Sigmoid colon (tissue), 7 donors: ENCODE results near the gene MIB1. TPM values are rescaled to one million over a fixed set of nuclear protein-coding genes. Genes with fewer than 3 reads are reported as not detected.

ENCODE experiments used
- DNase-seq: peaks from one replicate; pipeline ENCODE4 v3.0.0-alpha.2; 2019
- H3K27ac ChIP-seq, 4 donors: fragments of 200-600 bp; sonication (generic); one replicate each; pipeline ENCODE4 v1.5.1; 2016 to 2019; ENCODE audit warnings: mild to moderate bottlenecking in 1 of 4
- H3K27me3 ChIP-seq, 3 donors: fragments of 200-600 bp; sonication (generic); one replicate each; pipeline ENCODE4 v1.5.1; 2019; ENCODE audit warnings: mild to moderate bottlenecking in 1 of 3
- H3K36me3 ChIP-seq, 4 donors: fragments of 200-600 bp; sonication (generic); one replicate each; pipeline ENCODE4 v1.5.1; 2016 to 2019
- H3K4me1 ChIP-seq, 4 donors: fragments of 200-600 bp; sonication (generic); one replicate each; pipeline ENCODE4 v1.5.1; 2017 to 2019
- H3K4me3 ChIP-seq, 4 donors: fragments of 200-600 bp; sonication (generic); one replicate each; pipeline ENCODE4 v1.5.1; 2017 to 2019; ENCODE audit warnings: mild to moderate bottlenecking in 2 of 4, moderate library complexity in 1 of 4
- H3K9me3 ChIP-seq, 4 donors: fragments of 200-600 bp in 3 of 4; sonication (generic) in 3 of 4; one replicate each; pipeline versions ENCODE4 v1.5.1 to v1.6.1; 2013 to 2019
- CTCF ChIP-seq, 4 experiments: fragments of 450-650 bp in 3 of 4; fragments of 200-600 bp in 1 of 4; IDR thresholded peaks; one replicate each; pipeline ENCODE4 v1.5.1; 2016 to 2019; ENCODE audit warnings: antibody characterized with exemption in 4 of 4, mild to moderate bottlenecking in 3 of 4, moderate library complexity in 2 of 4
- EP300 ChIP-seq, 4 donors: sonication (generic); formaldehyde crosslinking; IDR thresholded peaks; one replicate each; pipeline ENCODE4 v1.6.1; 2017; ENCODE audit warnings: antibody characterized with exemption in 4 of 4
- POLR2A ChIP-seq, 2 donors: fragments of 450-650 bp; IDR thresholded peaks; one replicate each; pipeline ENCODE4 v1.6.1; 2016; ENCODE audit warnings: antibody characterized with exemption in 2 of 2, mild to moderate bottlenecking in 2 of 2, moderate library complexity in 2 of 2
- POLR2AphosphoS5 ChIP-seq, 4 donors: sonication (generic); formaldehyde crosslinking; IDR thresholded peaks; one replicate each; pipeline ENCODE4 v1.6.1; 2017; ENCODE audit warnings: antibody characterized with exemption in 4 of 4
- WGBS, 2 donors: extraction: QIAGEN DNeasy Blood & Tissue Kit; methylation state at CpG; one replicate each; pipeline ENCODE4 v1.1.7; 2013; 5-methylcytosine and 5-hydroxymethylcytosine counted together
- intact Hi-C: fragments of 100-400 bp; cut with DNase I; formaldehyde crosslinking; loops from one replicate; pipeline ENCODE4 v1.15.1; 2023
- polyA plus RNA-seq, 3 donors: library from polyadenylated mRNA; stranded (reverse); fragments of 200-250 nt; gene quantifications; one replicate each; pipeline ENCODE4 v1.2.3, GENCODE V29; 2013
- total RNA-seq, 4 donors: library from RNA; depleted of rRNA; stranded (reverse); fragments of >200 nt; gene quantifications; one replicate each; pipeline ENCODE4 v1.1.0, GENCODE V29; 2016
- donor health status: healthy with polysubstance abuse.
- donor health status: Bipolar disorder and iron deficiency.
- donor health status: healthy.

MIB1 gene
- total and polyA plus RNA-seq, 7 donors = 4.2 to 45.7 (median 31.9) TPM

DNA sequence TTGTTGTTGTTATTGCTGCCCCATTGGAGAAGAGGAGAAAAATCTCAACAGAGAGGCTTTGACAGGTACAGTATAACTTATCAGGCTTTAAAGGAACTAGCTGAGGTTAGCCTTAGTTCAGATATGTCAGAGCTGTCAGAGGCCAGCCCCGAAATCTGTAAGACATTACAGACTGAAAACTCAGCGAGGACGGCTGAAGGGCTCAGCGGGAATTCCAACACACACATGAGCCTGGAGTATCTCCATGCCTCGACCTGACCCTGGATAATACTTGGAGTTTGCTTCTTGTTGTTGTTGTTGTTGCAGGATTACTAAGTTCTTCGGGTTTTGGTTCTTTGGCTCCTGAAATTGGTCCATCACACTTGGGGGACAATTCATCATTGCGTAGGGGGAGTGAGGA lies 166.9 kb downstream of the MIB1 start:
- WGBS, 2 donors = 89 to 94% methylated on average over 7 of the region's 7 CpGs
- H3K27ac ChIP-seq = no peak overlapping the region
- H3K36me3 ChIP-seq = no peaks in the 10 kb centered on the region
- no peak for TF ChIP-seq CTCF (IDR thresholded peaks at IDR 0.05)
- TF ChIP-seq EP300 (IDR thresholded peaks at IDR 0.05) = no peak
- no peak for TF ChIP-seq POLR2A (IDR thresholded peaks at IDR 0.05)
- no peak for TF ChIP-seq POLR2AphosphoS5 (IDR thresholded peaks at IDR 0.05)
- H3K4me1 ChIP-seq = peaks cover 0 to 18% (median 10%) of the 10 kb centered on the region in 4 donors
- H3K9me3 ChIP-seq = no peaks in the 10 kb centered on the region
- intact Hi-C loops = loop anchor here (5.0 kb wide), 1 partner anchor 655 kb away; no protein-coding TSS in a partner anchor
- no peak for DNase-seq
- H3K27me3 ChIP-seq = no peaks in the 10 kb centered on the region
- H3K4me3 ChIP-seq = no peak overlapping the region

GRCh38 chr18:21908711-21909110 lies 168.1 kb downstream of the MIB1 start:
- H3K4me1 ChIP-seq = peaks cover 0 to 18% (median 10%) of the 10 kb centered on the region in 4 donors
- no peaks in the 10 kb centered on the region for H3K9me3 ChIP-seq
- no peak overlapping the region for H3K27ac ChIP-seq
- intact Hi-C loops = loop anchor here (5.0 kb wide), 1 partner anchor 654 kb away; no protein-coding TSS in a partner anchor
- TF ChIP-seq POLR2A (IDR thresholded peaks at IDR 0.05) = no peak
- TF ChIP-seq POLR2AphosphoS5 (IDR thresholded peaks at IDR 0.05) = no peak
- no peak for TF ChIP-seq CTCF (IDR thresholded peaks at IDR 0.05)
- H3K27me3 ChIP-seq = no peaks in the 10 kb centered on the region
- H3K36me3 ChIP-seq = no peaks in the 10 kb centered on the region
- DNase-seq = no peak
- H3K4me3 ChIP-seq = no peak overlapping the region

DNA sequence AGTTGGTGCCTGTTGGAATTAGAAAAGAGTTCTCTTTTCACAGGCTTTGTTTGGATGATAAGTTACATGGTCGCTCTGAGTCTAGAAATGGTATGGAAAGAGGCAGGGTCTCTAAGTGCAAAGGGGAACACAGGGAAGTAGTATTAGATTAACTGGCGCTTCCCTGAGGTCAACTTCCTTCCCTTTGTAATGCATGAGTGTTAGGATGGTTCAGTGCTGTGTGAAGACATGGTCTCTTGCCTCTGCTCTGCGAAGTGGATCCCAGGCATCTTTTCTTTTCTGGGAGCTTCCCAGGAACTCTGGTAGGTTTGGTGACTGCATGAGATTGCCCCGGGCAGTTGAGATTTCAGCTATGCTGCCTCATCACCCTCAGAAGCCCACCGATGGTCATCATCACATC lies 170.3 kb downstream of the MIB1 start:
- WGBS, 2 donors = 84 to 91% methylated on average over 5 of the region's 5 CpGs
- no peak overlapping the region for H3K4me3 ChIP-seq
- no peak for DNase-seq
- intact Hi-C loops = no loop called here
- no peaks in the 10 kb centered on the region for H3K36me3 ChIP-seq
- H3K27ac ChIP-seq = no peak overlapping the region
- H3K9me3 ChIP-seq = no peaks in the 10 kb centered on the region
- TF ChIP-seq POLR2AphosphoS5 (IDR thresholded peaks at IDR 0.05) (no peak), POLR2A (IDR thresholded peaks at IDR 0.05) (no peak), CTCF (IDR thresholded peaks at IDR 0.05) (no peak), EP300 (IDR thresholded peaks at IDR 0.05) (no peak)
- H3K27me3 ChIP-seq = no peaks in the 10 kb centered on the region
- no peaks in the 10 kb centered on the region for H3K4me1 ChIP-seq

- Histone ChIP-seq H3K4me1 (no peaks in the 10 kb centered on the region), H3K27ac (no peak overlapping the region), H3K4me3 (no peak overlapping the region), H3K27me3 (no peaks in the 10 kb centered on the region), H3K36me3 (no peaks in the 10 kb centered on the region), H3K9me3 (no peaks in the 10 kb centered on the region)
- DNase-seq = no peak
- WGBS, 2 donors = 27 to 40% methylated on average over 5 of the region's 5 CpGs
- intact Hi-C loops = no loop called here
- TF ChIP-seq EP300 (IDR thresholded peaks at IDR 0.05) (no peak), CTCF (IDR thresholded peaks at IDR 0.05) (no peak), POLR2AphosphoS5 (IDR thresholded peaks at IDR 0.05) (no peak), POLR2A (IDR thresholded peaks at IDR 0.05) (no peak)
Measured at GRCh38 chr18:21911551-21911950, 171.0 kb downstream of the MIB1 start.
